Hepatocyte (in vitro differentiated cells): ENCODE results near the gene COTL1.

ENCODE experiments used
- CTCF ChIP-seq: fragments of 200-600 bp; sonication (generic); IDR thresholded peaks from 2 replicates; pipeline ENCODE4 v1.5.1; 2016; ENCODE audit warnings: antibody characterized with exemption, mild to moderate bottlenecking; ENCODE audit not compliant: poor library complexity
- EZH2 ChIP-seq: fragments of 200-600 bp; sonication (generic); IDR thresholded peaks from 2 replicates; pipeline ENCODE4 v1.6.1; 2016; ENCODE audit warnings: antibody characterized with exemption, mild to moderate bottlenecking, borderline replicate concordance

- TF ChIP-seq CTCF (no peak), EZH2 (no peak)
Measured at GRCh38 chr16:84546669-84547545, 71.0 kb downstream of the COTL1 start.
